Amygdala (tissue), 56 donors: ENCODE results near the gene ADCY2.
A peak's percentile ranks its signal among the peaks of the same experiment; 100 is the strongest.

Experiments used
- DNase-seq, 56 donors: peaks; one replicate each; lab custom pipeline; 2025; lab: John Stamatoyannopoulos, UW

Gene ADCY2

GRCh38 chr5:7395947-7396712 lies at the start of gene ADCY2:
Gene ADCY2, plus strand, starts transcription at chr5:7396138. Its CDS starts 159 bp downstream, at chr5:7396297.
- peak in 3 of 56 donors; percentile 15 to 40 (median 26) for DNase-seq

DNA sequence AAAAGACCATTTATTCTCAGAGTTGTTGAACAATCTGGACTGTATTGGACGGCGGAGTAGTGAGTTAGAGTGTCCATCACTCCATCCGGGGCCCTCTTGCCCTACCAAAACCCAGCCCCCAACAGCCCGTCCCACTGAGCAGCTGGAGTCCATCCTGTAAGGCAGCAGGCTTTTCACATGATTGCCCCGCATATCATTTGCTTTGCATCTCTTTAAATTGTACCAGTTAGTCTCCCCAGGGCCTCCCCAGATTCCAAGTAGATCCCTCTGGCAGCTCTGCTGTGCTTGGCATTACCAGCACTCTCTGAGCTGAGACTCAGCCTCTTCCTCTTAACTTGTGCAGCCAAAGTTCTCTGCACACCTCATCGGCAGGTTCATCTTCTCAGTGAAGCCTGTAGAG lies 48.6 kb upstream of the ADCY2 start:
- DNase-seq: no peak

GRCh38 chr5:7348168-7348854 lies 47.6 kb upstream of the ADCY2 start:
- DNase-seq: peak in 25 of 56 donors; percentile 3 to 46 (median 14)

DNA sequence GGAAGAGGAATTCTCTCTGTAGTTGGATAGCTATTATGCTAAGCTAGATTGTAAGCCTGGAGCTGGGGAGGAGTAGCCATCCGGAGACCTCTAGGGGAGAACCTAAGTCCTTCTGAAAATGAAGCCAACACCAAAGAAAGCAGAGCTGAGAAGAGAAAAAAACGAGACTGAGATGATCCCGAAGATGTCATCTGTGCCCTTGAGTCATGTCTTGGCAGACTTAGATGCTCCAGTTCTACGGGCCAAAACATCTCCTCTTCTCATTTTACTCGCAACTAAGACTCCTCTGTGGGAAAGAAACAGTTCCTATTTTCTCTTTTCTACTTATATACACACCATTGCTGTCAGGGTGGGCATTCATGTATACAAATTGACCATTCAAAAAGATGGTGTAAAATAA lies 34.3 kb upstream of the ADCY2 start:
- no peak for DNase-seq

DNA sequence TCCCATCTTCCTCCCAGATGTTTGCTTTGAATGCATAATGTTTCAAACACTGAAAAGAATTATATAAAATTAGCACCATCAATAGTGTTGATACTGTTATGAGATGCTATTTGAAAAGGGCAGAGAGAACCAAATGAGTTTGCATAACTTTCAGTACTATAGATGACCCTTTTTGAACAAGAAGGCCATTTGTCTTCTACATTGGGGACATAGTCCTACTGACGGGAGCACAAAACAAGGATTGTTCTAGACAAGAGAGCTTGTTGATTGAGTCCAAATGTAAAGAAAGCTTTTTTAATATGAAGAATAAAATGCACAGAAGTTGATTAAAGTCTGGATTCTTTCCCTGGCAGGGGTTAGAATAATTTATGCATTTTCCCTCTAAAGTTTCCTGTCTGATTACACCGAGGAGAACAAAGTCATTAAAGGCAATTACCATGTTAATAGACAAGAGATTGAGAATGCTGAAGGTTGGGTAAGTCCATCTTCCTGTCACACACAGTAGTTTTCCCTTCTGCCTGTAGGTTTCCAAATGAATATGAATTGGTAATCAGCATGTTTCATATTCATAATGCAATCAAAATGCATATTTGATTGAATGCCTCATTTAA lies 32.8 kb upstream of the ADCY2 start:
- DNase-seq: no peak

DNA sequence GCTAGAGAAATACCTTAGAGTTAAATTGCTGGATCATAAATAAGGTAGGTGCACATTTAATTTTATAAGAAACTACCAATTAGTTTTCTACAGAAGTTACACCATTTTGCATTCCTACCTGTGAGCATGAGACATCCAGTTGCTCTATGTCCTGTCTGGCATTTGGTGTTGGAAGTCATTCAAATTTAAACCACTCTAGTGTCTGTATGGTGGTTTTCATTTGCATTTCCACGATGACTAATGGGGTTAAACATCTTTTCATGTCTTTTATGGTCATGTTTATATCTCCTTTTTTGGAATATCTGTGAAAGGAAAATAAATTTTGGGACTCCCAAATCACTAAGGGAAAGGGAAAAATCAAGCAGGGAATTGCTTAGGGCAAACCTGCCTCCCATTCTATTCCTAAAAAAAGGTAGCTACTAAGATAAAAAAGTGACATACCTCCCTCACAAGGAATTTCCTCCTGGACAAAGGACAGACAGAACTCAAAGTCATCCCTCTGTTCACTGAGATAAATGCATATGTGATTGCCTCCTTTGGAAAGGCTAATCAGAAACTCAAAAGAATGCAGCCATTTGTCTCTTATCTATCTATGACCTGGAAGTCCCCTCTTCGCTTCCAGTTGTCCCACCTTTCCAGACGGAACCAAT lies 31.6 kb upstream of the ADCY2 start:
- DNase-seq: no peak

- DNase-seq: no peak
Measured at GRCh38 chr5:7367780-7368179, 28.2 kb upstream of the ADCY2 start.

- peak in 1 of 56 donors; percentile 12 for DNase-seq
Measured at GRCh38 chr5:7372399-7372798, 23.5 kb upstream of the ADCY2 start.

DNA sequence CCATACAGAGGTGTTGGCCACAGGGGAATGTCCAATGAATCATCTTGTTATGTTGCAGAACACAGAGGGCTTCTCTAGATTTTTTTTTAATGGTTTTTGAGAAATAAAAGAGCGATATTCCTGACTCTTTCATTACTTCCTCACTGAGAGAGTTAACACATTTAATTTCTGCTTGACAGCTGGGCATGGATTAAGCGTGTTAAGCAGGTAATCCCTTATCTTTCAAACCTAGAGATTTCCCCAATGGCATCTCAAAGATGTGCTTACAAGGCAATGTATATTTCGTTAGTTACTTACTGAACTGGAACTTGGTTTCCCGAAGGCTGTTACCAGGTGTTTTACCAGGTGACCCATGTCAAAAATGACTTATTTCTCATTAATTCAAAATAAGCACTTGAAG lies 21.8 kb upstream of the ADCY2 start:
- no peak for DNase-seq

DNA sequence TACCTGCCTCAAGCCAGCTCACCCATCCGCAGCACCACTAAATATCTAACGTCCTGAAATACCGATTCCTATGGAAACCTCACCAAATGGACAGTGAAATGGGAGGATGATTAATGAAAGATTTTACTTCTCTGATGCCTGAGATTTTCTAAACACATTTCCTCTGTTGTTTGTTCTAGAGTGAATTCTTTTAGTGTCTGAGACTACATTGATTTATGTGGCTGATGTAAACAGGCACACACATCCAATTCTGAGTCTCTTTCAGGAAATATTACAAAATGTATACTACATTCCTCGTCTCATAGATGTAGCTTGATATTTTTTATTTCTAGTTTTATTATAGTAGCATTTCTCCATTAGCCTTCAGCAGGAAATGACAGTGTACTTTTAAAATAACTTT lies 20.5 kb upstream of the ADCY2 start:
- DNase-seq: no peak

DNA sequence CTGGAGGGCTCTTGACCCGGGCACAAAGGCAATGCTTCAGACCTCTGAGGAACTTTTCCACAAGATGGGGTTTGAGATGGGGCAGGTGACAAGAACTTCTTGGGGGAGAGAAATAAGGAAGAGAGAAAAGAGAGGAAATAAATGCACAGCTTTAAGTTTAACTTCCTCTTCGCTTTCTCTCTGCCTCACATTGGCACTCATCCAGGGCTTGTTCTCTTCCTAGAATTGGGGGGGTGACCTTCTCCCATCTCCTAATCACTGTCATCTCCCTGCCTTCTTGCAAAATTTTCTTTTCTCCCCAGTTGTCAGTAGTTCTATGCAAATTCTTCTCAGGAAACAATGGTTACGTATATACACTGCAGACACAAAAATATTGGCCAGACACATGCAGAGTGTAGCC lies 19.1 kb upstream of the ADCY2 start:
- no peak for DNase-seq

DNA sequence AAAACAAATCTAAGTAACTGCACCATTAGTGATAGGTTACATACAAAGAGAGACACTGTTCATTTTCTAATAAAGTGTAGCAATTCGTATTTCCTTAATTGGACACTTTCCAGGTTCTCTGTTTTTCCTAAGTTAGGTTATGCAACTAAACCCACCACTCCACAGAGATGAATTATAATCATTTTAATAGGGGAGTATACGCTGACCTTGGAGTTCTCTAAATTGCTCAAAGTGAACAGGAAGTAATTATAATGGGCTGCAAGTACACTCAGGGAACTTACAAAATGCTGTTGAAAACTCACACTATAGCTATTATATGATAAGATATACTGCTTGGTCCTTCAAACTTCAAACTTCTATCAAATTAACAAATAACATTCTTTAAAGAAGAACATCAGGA lies 18.2 kb upstream of the ADCY2 start:
- DNase-seq: no peak

- DNase-seq: no peak
Measured at GRCh38 chr5:7382588-7382987, 13.3 kb upstream of the ADCY2 start.

- DNase-seq: no peak
Measured at GRCh38 chr5:7385681-7386080, 10.3 kb upstream of the ADCY2 start.

- no peak for DNase-seq
Measured at GRCh38 chr5:7388553-7388952, 7.4 kb upstream of the ADCY2 start.

DNA sequence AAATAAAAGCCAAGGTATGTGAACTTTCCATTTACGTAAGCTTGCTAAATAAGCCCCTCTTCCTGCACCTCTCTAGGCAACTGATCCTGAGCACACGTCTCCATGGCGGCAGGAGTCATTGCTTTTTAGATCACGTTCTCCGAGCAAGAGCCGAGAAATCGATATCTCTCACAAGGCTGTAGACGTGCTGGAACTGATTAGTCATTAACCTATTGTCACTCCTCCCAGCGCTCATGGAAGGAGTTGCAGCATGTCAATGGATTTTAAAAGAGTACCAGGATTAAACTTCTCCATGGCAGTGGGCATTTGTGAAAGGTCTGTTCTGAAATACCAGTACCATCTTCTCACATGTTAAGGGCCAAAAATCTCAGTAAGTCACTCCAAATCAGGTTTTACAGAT lies 4.7 kb upstream of the ADCY2 start:
- DNase-seq: no peak

DNA sequence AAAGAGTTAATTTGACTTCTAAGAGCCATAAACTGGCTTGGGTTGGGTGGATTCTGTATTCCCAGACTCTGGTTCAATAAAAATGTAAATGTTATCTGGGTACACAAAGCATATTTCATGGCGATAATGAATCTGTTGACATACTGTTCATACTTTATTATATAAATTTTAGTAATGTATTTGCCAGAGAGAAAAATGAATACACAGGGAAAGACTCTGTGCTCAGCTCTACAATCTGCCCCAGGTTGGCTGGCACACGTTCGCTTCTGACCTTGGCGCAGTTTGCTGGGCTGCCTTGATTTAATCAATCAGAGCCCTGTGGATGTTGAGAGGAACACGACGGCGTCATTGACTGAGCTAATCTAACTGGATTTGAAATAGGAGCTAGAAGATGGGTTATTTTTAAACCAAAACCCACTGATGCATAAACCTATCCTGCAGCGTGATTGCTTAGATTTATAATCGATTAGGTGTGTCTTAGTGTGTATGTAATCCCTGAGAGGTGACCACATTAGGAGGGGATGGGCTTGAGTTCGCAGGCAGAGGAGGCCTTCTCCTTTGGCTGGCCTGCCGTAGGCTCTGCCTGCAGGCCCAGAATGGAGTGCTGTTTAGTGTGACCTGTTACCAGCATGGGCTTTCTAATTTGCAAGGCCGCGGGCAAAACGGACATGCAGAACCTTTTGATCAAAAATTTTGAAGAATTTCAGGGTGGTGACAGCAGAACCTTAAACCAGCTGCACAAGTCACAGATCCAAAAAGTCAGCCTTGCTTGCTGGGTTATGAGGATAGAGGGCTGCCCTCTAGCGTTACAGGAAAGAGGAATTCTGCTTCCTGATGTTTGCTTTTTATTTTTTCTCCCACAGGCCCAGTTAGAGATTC lies 3.9 kb upstream of the ADCY2 start:
- peak in 10 of 56 donors; percentile 12 to 66 (median 35) for DNase-seq

- no peak for DNase-seq
Measured at GRCh38 chr5:7392693-7393024, 3.3 kb upstream of the ADCY2 start.

DNA sequence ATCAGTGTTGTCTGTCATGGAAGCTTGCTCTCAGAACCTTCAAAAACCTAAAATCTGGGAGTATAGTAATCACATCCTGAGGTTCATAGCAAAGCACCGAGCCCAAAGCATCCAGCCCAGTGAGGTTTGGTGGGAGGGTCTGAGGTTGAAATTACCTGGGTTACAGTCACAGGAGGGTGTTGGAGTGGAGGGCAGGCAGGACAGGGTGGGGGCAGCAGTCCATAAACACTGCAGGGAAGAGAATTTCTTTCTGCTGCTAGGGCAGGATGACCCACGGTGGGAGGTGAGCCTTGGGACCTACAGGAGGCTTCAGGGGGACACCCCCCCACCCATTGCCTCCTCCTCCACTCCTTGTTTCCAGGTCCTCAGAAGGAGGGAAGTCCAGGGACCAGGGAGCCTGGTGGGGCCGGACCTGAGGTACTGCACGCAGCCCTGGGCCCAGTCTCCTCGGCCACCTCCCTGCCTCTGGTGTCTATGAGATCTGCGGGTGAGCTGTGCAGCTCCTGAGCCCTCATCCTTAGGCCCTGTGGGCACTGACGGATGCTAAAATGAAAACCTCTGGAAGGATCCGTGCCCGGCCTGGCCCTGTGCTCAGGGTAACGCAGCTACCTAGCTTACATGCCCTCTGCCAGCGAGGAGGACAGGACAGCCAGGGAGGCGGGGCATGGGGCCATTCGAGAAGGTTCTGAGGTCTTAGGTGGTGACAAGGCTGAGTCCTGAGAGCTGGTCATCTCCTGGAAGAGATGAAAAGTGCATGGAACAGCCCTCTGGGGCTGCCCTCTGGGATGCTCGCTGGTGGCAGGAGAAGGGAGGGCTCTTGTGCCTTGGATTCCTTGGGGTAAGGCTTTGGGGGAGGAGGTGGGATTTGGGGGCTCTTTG lies 1.8 kb upstream of the ADCY2 start:
- DNase-seq: no peak
